Upper lobe of left lung (tissue), 4 donors: Measurements from ENCODE around the gene CAND2.

Source experiments
- CTCF ChIP-seq, 6 experiments: fragments of 450-650 bp in 4 of 6; fragments of 200-600 bp in 2 of 6; sonication (generic) in 2 of 6; IDR thresholded peaks; one replicate each; pipeline ENCODE4 v1.5.1; 2016 to 2019; ENCODE audit warnings: antibody characterized with exemption in 6 of 6
- POLR2A ChIP-seq, 4 donors: fragments of 450-650 bp; IDR thresholded peaks; one replicate each; pipeline ENCODE4 v1.5.1; 2016 to 2017; ENCODE audit warnings: antibody characterized with exemption in 4 of 4, mild to moderate bottlenecking in 2 of 4

- TF ChIP-seq CTCF (IDR thresholded peaks at IDR 0.05) (no peak), POLR2A (IDR thresholded peaks at IDR 0.05) (no peak)
Measured at GRCh38 chr3:12854565-12854964, 58.1 kb downstream of the CAND2 start.
